Calu3 (cell line): ENCODE results near the gene SPAAR. TPM values are rescaled to one million over a fixed set of nuclear protein-coding genes. Genes with fewer than 3 reads are reported as not detected.
"Not testable (repeated sequence)": the region's sequence is repeated elsewhere in the genome, so short reads cannot be mapped to it uniquely, and the experiment has no call there.

Source experiments
- BruUV-seq: library from RNA; stranded (reverse); fragments of 400-500 nt; replicated peaks from 2 replicates; lab custom pipeline; 2021; lab: Mats Ljungman, UMichigan
- CTCF ChIA-PET: fragments of 300-600 bp; sonication (Branson Sonifier 250); formaldehyde crosslinking; loops from one replicate; lab custom pipeline; 2022; ENCODE audit warnings: antibody characterized with exemption; lab: Charles Lee
- DNase-seq: peaks from one replicate; pipeline ENCODE4 v3.0.0; 2022
- H3K27ac Mint-ChIP-seq: one replicate; pipeline ENCODE4 v1.8.0; 2022; ENCODE audit warnings: mixed read lengths; ENCODE audit not compliant: unreplicated experiment
- H3K27me3 Mint-ChIP-seq: one replicate; pipeline ENCODE4 v1.8.0; 2022; ENCODE audit warnings: mixed read lengths; ENCODE audit not compliant: unreplicated experiment
- H3K36me3 Mint-ChIP-seq: one replicate; pipeline ENCODE4 v1.8.0; 2022; ENCODE audit warnings: mild to moderate bottlenecking, moderate library complexity, mixed read lengths; ENCODE audit not compliant: insufficient read depth, unreplicated experiment
- H3K4me1 Mint-ChIP-seq: one replicate; pipeline ENCODE4 v1.8.0; 2022; ENCODE audit warnings: mild to moderate bottlenecking, low read depth, mixed read lengths; ENCODE audit not compliant: unreplicated experiment
- H3K4me3 Mint-ChIP-seq: one replicate; pipeline ENCODE4 v1.8.0; 2022; ENCODE audit warnings: mild to moderate bottlenecking, low read depth, moderate library complexity, mixed read lengths; ENCODE audit not compliant: unreplicated experiment
- H3K9me3 Mint-ChIP-seq: one replicate; pipeline ENCODE4 v1.8.0; 2022; ENCODE audit warnings: low read depth, mixed read lengths; ENCODE audit not compliant: unreplicated experiment
- CTCF ChIP-seq: fragments of 200-600 bp; IDR thresholded peaks from one replicate; pipeline ENCODE4 v1.8.0; 2022; ENCODE audit warnings: antibody characterized with exemption; ENCODE audit not compliant: unreplicated experiment
- intact Hi-C: fragments of 100-400 bp; cut with micrococcal nuclease; formaldehyde crosslinking; loops from one replicate; pipeline ENCODE4 v1.10.0; 2022; ENCODE audit not compliant: unreplicated experiment
- total RNA-seq: library from RNA; stranded (reverse); gene quantifications from 2 replicates; pipeline ENCODE4 v1.2.3, GENCODE V29; 2022

The SPAAR gene
- total RNA-seq, 1 experiment from 2014 or later: not detected

DNA sequence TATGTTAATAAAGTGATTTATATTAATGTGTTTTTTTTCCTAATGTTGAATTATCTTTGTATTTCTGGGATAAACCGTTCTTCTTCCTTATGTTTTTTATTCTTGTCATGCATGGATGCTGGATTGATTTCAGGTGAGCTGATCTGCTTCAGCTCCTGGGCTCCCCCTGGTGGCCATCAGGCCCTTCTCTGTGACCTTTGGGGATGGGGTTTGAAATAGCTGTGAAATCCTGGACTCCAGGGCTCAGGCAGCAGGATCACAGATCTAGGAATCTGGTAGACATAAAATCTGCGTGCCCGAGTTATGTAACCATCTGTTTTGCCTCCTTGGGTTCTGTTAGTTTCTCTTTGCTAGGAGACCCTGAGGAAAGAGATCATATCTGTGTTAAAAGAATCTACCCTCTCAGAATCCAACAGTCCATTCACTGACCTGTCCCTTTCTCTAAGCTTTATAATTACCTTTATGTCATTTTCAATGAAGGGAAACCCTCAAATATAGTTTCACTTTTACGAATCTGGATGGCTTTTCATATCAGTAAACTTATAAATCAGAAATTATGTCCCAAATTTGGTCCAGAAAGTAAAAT lies 26.9 kb upstream of the SPAAR start:
- H3K4me3 Mint-ChIP-seq: no peak overlapping the region
- peaks cover 2% of the 10 kb centered on the region for H3K9me3 Mint-ChIP-seq

GRCh38 chr9:35882996-35883395 lies 26.3 kb upstream of the SPAAR start:
- CTCF ChIA-PET: interaction anchor here (1.2 to 1.6 kb wide), 4 partner anchors 57 to 147 kb away, joined by 5 to 23 read pairs (median 12); partner anchors contain the start of gene HINT2
- no peak overlapping the region for H3K4me3 Mint-ChIP-seq
- no TSS peak for BruUV-seq
- H3K36me3 Mint-ChIP-seq: no peaks in the 10 kb centered on the region
- DNase-seq: no peak
- H3K4me1 Mint-ChIP-seq: no peaks in the 10 kb centered on the region
- no peak overlapping the region for H3K27ac Mint-ChIP-seq
- intact Hi-C loops: loop anchor here (1.0 kb wide), 2 partner anchors 57 to 93 kb away; no protein-coding TSS in a partner anchor
- peaks cover 4% of the 10 kb centered on the region for H3K27me3 Mint-ChIP-seq
- H3K9me3 Mint-ChIP-seq: no peaks in the 10 kb centered on the region
- no peak for TF ChIP-seq CTCF

More for the DNA sequence above, 26.9 kb upstream of the SPAAR start:
- intact Hi-C loops: loop anchor here (1.0 kb wide), 2 partner anchors 56 to 92 kb away; no protein-coding TSS in a partner anchor
- Mint-ChIP-seq H3K36me3 (no peaks in the 10 kb centered on the region), H3K4me1 (no peaks in the 10 kb centered on the region), H3K27ac (no peak overlapping the region), H3K27me3 (peaks cover 10% of the 10 kb centered on the region)
- peak; percentile 83 for DNase-seq
- CTCF ChIA-PET: interaction anchor here (0.8 to 1.6 kb wide), 8 partner anchors 9 to 146 kb away, joined by 3 to 23 read pairs (median 4); partner anchors contain the start of genes FAM221B, HINT2, OR13J1 and TMEM8B
- peak; percentile 71 for TF ChIP-seq CTCF
- BruUV-seq: no TSS peak

GRCh38 chr9:35884908-35885307 lies 24.4 kb upstream of the SPAAR start:
- H3K36me3 Mint-ChIP-seq, DNase-seq, BruUV-seq, H3K4me3 Mint-ChIP-seq, intact Hi-C loops, H3K27me3 Mint-ChIP-seq, H3K4me1 Mint-ChIP-seq, CTCF ChIA-PET, H3K27ac Mint-ChIP-seq, H3K9me3 Mint-ChIP-seq: not testable (repeated sequence)

DNA sequence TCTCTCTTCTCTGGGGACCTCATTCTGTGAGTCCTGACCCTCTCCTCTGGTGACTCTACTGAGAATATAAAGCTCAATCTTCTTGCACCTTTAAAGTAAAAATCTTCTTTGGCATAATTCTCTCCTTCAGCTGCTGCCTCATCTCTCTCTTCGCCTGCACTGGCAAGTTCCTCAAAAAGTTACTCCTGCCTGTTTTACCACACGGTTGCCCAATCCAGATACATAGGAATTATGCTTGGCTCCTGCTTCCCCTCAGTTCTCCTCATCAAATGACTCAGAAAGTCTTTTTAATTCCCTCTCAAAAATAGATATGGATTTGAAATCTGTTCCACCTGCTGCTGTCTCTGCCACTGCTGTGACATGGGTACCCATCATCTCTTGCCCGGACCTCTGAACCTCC lies 17.6 kb upstream of the SPAAR start:
- CTCF ChIA-PET: interaction anchor here (1.2 kb wide), 1 partner anchor 9 kb away, joined by 3 read pairs; no protein-coding TSS in a partner anchor
- H3K4me3 Mint-ChIP-seq: no peak overlapping the region
- H3K27me3 Mint-ChIP-seq: peaks cover 13% of the 10 kb centered on the region
- no peak overlapping the region for H3K27ac Mint-ChIP-seq
- H3K9me3 Mint-ChIP-seq: no peaks in the 10 kb centered on the region
- H3K36me3 Mint-ChIP-seq: no peaks in the 10 kb centered on the region
- DNase-seq: no peak
- no TSS peak for BruUV-seq
- no peak for TF ChIP-seq CTCF
- no peaks in the 10 kb centered on the region for H3K4me1 Mint-ChIP-seq
- intact Hi-C loops: no loop called here

- Mint-ChIP-seq H3K36me3 (no peaks in the 10 kb centered on the region), H3K9me3 (no peaks in the 10 kb centered on the region)
- BruUV-seq: no TSS peak
Measured at GRCh38 chr9:35892051-35892450, 17.2 kb upstream of the SPAAR start.

More at GRCh38 chr9:35892051-35892450, 17.2 kb upstream of the SPAAR start:
- no peak for DNase-seq
- CTCF ChIA-PET: interaction anchor here (1.2 kb wide), 1 partner anchor 10 kb away, joined by 3 read pairs; no protein-coding TSS in a partner anchor
- Mint-ChIP-seq H3K4me1 (no peaks in the 10 kb centered on the region), H3K27me3 (peaks cover 13% of the 10 kb centered on the region), H3K4me3 (no peak overlapping the region), H3K27ac (no peak overlapping the region)
- intact Hi-C loops: no loop called here
- no peak for TF ChIP-seq CTCF
